Naive B cell (primary cell): Measurements from ENCODE around the gene ZCCHC9. TPM values are rescaled to one million over a fixed set of nuclear protein-coding genes. Genes with fewer than 3 reads are reported as not detected.
"Not testable (repeated sequence)": the region's sequence is repeated elsewhere in the genome, so short reads cannot be mapped to it uniquely, and the experiment has no call there.

Experiments
- ATAC-seq, 2 donors: fragments of 150-1000 bp; cut with Tn5 transposase; 2 replicates each; pipeline ENCODE4 v1.10.0; 2021; ENCODE audit warnings: low read depth in 2 of 2, mild to moderate bottlenecking in 2 of 2, moderate library complexity in 2 of 2
- DNase-seq: peaks from one replicate; pipeline ENCODE4 v3.0.0; 2022
- H3K27ac Mint-ChIP-seq, 6 donors: one replicate each; pipeline ENCODE4 v1.8.0; 2020 to 2022; ENCODE audit warnings: mild to moderate bottlenecking in 6 of 6, mixed read lengths in 6 of 6, moderate library complexity in 5 of 6, inconsistent platforms in 2 of 6
- H3K27me3 Mint-ChIP-seq, 3 donors: one replicate each; pipeline ENCODE4 v1.8.0; 2021 to 2022; ENCODE audit warnings: mixed read lengths in 3 of 3, mild to moderate bottlenecking in 1 of 3
- H3K36me3 Mint-ChIP-seq, 2 donors: one replicate each; pipeline ENCODE4 v1.8.0; 2020 to 2022; ENCODE audit warnings: mixed read lengths in 2 of 2, inconsistent platforms in 1 of 2, mild to moderate bottlenecking in 1 of 2
- H3K4me1 Mint-ChIP-seq, 3 donors: one replicate each; pipeline ENCODE4 v1.8.0; 2020 to 2022; ENCODE audit warnings: mixed read lengths in 3 of 3, inconsistent platforms in 1 of 3, mild to moderate bottlenecking in 1 of 3, moderate library complexity in 1 of 3
- H3K4me3 Mint-ChIP-seq, 8 donors: one replicate each; pipeline ENCODE4 v1.8.0; 2020 to 2022; ENCODE audit warnings: mild to moderate bottlenecking in 8 of 8, mixed read lengths in 8 of 8, moderate library complexity in 8 of 8, inconsistent platforms in 2 of 8
- H3K9me3 Mint-ChIP-seq, 7 donors: one replicate each; pipeline ENCODE4 v1.8.0; 2020 to 2022; ENCODE audit warnings: mixed read lengths in 7 of 7, mild to moderate bottlenecking in 5 of 7, inconsistent platforms in 2 of 7, moderate library complexity in 1 of 7
- polyA plus RNA-seq, 6 donors: library from polyadenylated mRNA; unstranded; fragments of 300-500 nt; fragmentation: Illumina TruSeq; gene quantifications; one replicate each; pipeline ENCODE4 v1.2.3, GENCODE V29; 2021; ENCODE audit warnings: low read depth in 6 of 6

Gene ZCCHC9, protein sequence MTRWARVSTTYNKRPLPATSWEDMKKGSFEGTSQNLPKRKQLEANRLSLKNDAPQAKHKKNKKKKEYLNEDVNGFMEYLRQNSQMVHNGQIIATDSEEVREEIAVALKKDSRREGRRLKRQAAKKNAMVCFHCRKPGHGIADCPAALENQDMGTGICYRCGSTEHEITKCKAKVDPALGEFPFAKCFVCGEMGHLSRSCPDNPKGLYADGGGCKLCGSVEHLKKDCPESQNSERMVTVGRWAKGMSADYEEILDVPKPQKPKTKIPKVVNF
- 10 to 100 TPM; 12.1 to 34.3 (median 17.5) TPM for polyA plus RNA-seq

DNA sequence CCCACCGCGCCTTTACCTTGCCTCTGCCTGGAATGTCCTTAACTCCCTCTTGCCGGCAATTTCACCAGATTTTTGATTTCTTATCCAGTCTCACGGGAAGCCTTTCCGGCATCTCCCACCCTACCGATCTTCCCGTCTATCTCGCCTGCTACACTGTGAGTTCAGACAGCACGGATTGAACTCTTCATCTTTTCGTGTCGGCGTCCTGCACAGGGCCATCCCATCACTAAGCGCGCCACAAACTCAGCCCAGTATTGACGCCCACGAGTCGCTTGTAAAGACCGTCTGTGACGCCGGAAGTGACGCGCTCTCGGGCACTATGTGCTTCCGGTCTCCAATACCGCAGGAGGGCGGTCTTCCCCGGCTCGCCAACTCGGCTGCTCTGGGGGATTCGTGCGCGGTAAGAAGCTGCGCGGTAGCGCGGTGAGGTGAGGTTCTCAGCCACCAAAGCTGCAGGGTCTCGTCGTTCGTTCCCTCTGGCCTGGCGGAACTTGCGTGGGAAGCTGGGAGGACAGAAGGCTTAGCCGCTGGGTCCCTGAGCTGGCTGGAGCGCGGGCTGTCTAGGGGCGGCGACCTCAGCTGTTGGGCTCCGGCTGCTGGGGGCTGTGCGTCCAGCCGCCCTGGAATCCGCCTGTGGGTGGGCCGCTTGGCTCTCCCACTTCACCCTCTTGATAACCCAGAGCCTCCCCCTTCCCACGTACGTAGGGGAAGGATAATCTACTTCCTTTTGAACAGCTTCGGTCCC lies at the start of gene ZCCHC9:
Gene ZCCHC9, plus strand, starts transcription at position 317 of the 745 bp plus-strand sequence. CDS start 3,171 bp downstream, outside the sequence.
- ATAC-seq = peak; percentile 94 to 95
- peak within 1 kb of the TSS; percentile 88 to 97 (median 96) for H3K27ac Mint-ChIP-seq

DNA sequence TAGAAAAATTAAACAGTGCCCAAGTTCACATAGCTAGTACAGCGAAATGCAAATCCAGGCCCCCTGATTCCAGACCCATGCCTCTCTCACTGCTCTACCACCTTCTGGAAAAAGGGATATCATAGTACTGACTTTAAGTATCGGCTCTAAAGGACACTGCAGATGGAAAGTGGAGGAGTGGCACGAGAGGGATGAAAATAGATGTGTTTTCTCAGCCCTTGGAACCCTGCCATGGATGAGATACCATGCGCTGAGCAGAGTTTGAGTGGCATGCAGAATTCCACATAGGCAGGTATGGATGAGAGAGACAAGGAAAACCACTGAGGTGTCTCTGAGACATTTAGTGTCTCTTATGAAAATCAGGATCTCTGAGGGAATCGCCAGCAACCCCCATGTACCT lies 49.5 kb upstream of the ZCCHC9 start:
- peaks cover 0 to 9% (median 0%) of the 10 kb centered on the region in 7 donors for H3K9me3 Mint-ChIP-seq
- ATAC-seq (no peak), DNase-seq (no peak)
- no peaks in the 10 kb centered on the region for H3K27me3 Mint-ChIP-seq
- peaks cover 0 to 4% (median 0%) of the 10 kb centered on the region in 3 donors for H3K4me1 Mint-ChIP-seq
- H3K36me3 Mint-ChIP-seq = peaks cover 12 to 16% of the 10 kb centered on the region in 2 donors
- no peak overlapping the region for H3K27ac Mint-ChIP-seq
- no peak overlapping the region for H3K4me3 Mint-ChIP-seq

More for the DNA sequence above, at the start of gene ZCCHC9:
- peak; percentile 90 for DNase-seq
- Mint-ChIP-seq H3K4me3 (peak within 1 kb of the TSS; percentile 90 to 99 (median 96)), H3K36me3 (peaks cover 4 to 8% of the 10 kb centered on the region in 2 donors), H3K4me1 (peaks cover 25 to 41% (median 36%) of the 10 kb centered on the region in 3 donors), H3K27me3 (no peaks in the 10 kb centered on the region), H3K9me3 (no peaks in the 10 kb centered on the region)

DNA sequence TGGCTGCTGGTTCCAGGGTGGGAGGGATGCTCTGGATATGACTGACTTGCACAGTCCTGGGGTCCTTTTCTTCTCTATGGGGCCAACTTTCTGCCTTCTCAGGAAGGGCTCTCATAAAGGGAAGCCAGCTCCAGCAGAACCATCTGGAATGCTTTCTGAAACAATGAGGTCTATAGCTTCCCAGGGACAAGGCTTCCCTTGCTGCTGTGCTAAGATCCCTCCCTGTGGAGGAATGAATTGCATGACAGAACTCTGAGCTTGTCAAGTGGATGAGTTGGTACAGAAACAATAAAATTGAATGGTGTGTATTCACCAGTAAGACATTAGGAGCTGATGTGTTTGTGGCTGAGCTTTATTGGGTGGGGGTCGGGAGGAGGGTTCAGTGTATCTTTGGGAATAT lies 48.5 kb upstream of the ZCCHC9 start:
- H3K36me3 Mint-ChIP-seq = peaks cover 12 to 16% of the 10 kb centered on the region in 2 donors
- peaks cover 0 to 9% (median 0%) of the 10 kb centered on the region in 7 donors for H3K9me3 Mint-ChIP-seq
- H3K27me3 Mint-ChIP-seq = no peaks in the 10 kb centered on the region
- H3K4me3 Mint-ChIP-seq = no peak overlapping the region
- DNase-seq (no peak), ATAC-seq (no peak)
- peaks cover 0 to 7% (median 0%) of the 10 kb centered on the region in 3 donors for H3K4me1 Mint-ChIP-seq
- H3K27ac Mint-ChIP-seq = no peak overlapping the region

DNA sequence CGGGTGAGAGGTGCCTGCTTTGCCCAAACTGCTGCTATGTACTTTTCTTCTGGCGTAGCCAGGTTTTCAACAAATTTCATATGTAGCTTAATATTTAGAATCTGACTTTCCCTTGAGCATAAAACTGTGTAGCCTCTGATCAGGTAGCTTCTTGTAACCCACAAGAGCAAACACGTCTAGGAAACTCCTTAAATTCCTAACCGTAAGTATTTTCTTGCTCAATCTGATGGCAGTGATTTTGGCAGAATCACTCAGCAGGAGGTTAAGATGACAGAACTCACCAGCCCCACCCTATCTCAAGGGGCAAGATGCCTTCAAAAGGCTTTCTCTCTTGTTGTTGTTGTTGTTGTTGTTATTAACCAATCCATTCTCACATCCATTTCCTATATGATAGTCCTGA lies 47.5 kb upstream of the ZCCHC9 start:
- Mint-ChIP-seq H3K4me3 (no peak overlapping the region), H3K4me1 (peaks cover 3 to 11% (median 5%) of the 10 kb centered on the region in 3 donors), H3K36me3 (peaks cover 12 to 16% of the 10 kb centered on the region in 2 donors)

DNA sequence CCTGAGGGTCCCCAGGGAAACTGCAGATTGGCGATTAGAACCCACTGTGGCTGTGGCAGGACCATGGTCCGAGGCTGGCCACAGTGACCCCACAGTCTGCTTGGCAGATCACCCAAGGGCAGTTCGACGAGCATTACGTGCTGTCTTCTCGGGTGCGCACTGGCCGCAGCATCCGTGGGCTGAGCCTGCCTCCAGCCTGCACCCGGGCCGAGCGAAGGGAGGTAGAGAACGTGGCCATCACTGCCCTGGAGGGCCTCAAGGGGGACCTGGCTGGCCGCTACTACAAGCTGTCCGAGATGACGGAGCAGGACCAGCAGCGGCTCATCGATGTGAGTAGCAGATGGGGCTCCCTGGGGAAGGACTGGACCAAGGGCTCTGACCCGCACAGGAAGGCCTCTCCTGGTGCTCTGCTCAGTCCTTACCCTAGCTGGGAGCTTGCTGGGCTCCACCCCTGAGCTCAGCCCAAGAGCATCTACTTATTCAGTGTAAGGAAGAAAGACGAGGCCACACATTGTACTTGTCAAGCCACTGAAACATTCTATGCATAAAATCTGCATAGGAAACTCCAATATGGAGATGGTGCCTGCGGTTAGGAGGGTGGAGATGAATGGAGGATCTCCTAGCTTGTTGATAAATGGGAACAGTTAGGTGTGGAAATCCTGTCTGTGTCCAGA lies 46.4 kb upstream of the ZCCHC9 start:
- H3K27ac Mint-ChIP-seq = no peak overlapping the region
- peaks cover 4 to 13% (median 5%) of the 10 kb centered on the region in 7 donors for H3K9me3 Mint-ChIP-seq
- no peaks in the 10 kb centered on the region for H3K27me3 Mint-ChIP-seq
- peaks cover 3 to 15% (median 9%) of the 10 kb centered on the region in 3 donors for H3K4me1 Mint-ChIP-seq
- DNase-seq (no peak), ATAC-seq (no peak)
- peaks cover 17 to 18% of the 10 kb centered on the region in 2 donors for H3K36me3 Mint-ChIP-seq
- H3K4me3 Mint-ChIP-seq = no peak overlapping the region

More for the DNA sequence above, 47.5 kb upstream of the ZCCHC9 start:
- no peaks in the 10 kb centered on the region for H3K27me3 Mint-ChIP-seq
- peak overlapping the region in 1 of 6 donors; percentile 56 for H3K27ac Mint-ChIP-seq
- no peak for DNase-seq
- no peak for ATAC-seq
- peaks cover 0 to 9% (median 0%) of the 10 kb centered on the region in 7 donors for H3K9me3 Mint-ChIP-seq

DNA sequence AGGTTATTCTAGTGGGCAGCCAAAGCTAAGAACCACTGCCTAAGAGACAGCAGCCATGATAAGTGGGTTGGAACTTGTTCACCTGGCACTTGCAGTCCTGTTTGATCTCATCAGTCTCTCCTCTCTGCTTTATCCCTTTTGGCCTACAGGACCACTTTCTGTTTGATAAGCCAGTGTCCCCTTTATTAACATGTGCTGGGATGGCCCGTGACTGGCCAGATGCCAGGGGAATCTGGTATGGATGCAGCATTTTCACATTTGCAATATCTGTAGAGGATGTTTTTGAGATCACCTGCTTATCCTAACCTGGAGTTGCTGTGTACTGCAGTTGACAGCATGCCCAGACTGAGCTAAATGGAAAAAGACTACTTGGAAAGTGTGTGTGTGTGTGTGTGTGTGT lies 44.6 kb upstream of the ZCCHC9 start:
- Mint-ChIP-seq H3K27me3 (no peaks in the 10 kb centered on the region), H3K27ac (no peak overlapping the region), H3K36me3 (peaks cover 20 to 34% of the 10 kb centered on the region in 2 donors), H3K9me3 (peaks cover 7 to 22% (median 17%) of the 10 kb centered on the region in 7 donors), H3K4me3 (no peak overlapping the region), H3K4me1 (peaks cover 5 to 22% (median 18%) of the 10 kb centered on the region in 3 donors)
- ATAC-seq = no peak
- no peak for DNase-seq

DNA sequence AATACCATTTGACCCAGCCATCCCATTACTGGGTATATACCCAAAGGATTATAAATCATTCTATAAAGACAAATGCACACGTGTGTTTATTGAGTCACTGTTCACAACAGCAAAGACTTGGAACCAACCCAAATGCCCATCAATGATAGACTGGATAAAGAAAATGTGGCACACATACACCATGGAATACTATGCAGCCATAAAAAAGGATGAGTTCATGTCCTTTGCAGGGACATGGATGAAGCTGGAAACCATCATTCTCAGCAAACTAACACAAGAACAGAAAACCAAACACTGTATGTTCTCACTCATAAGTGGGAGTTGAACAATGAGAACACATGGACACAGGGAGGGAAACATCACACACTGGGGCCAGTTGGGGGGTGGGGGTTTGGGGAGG lies 38.6 kb upstream of the ZCCHC9 start:
- H3K27me3 Mint-ChIP-seq = not testable (repeated sequence)
- H3K36me3 Mint-ChIP-seq = peaks cover 20 to 32% of the 10 kb centered on the region in 2 donors

DNA sequence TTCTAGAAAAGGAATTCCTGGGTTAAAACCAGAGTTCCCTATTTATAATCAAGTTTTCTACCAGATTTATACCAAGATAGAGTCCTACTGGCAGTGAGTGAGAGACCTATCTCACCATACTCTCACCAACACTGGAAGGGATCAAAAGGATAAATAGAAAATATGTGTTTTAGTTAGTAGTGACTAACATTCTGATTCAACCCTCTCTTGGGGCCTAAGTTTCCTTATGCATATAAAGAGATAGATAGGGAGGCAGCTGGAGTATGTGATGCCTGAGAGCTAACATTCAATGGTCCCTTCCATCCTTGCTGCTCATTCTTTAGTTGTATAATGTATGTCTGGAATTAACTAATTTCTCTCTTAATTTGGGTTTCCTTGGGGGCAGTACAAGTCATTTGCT lies 36.3 kb upstream of the ZCCHC9 start:
- no peak overlapping the region for H3K4me3 Mint-ChIP-seq
- DNase-seq (no peak), ATAC-seq (no peak)
- H3K4me1 Mint-ChIP-seq = peaks cover 12 to 28% (median 14%) of the 10 kb centered on the region in 3 donors
- peaks cover 8 to 41% (median 29%) of the 10 kb centered on the region in 7 donors for H3K9me3 Mint-ChIP-seq
- H3K27me3 Mint-ChIP-seq = no peaks in the 10 kb centered on the region
- H3K27ac Mint-ChIP-seq = no peak overlapping the region
- peaks cover 13 to 25% of the 10 kb centered on the region in 2 donors for H3K36me3 Mint-ChIP-seq

More for the DNA sequence above, 38.6 kb upstream of the ZCCHC9 start:
- Mint-ChIP-seq H3K27ac (peak overlapping the region in 1 of 6 donors; percentile 41), H3K9me3 (peaks cover 12 to 47% (median 34%) of the 10 kb centered on the region in 7 donors), H3K4me1 (peaks cover 5 to 19% (median 18%) of the 10 kb centered on the region in 3 donors)
- H3K4me3 Mint-ChIP-seq, DNase-seq, ATAC-seq: not testable (repeated sequence)

DNA sequence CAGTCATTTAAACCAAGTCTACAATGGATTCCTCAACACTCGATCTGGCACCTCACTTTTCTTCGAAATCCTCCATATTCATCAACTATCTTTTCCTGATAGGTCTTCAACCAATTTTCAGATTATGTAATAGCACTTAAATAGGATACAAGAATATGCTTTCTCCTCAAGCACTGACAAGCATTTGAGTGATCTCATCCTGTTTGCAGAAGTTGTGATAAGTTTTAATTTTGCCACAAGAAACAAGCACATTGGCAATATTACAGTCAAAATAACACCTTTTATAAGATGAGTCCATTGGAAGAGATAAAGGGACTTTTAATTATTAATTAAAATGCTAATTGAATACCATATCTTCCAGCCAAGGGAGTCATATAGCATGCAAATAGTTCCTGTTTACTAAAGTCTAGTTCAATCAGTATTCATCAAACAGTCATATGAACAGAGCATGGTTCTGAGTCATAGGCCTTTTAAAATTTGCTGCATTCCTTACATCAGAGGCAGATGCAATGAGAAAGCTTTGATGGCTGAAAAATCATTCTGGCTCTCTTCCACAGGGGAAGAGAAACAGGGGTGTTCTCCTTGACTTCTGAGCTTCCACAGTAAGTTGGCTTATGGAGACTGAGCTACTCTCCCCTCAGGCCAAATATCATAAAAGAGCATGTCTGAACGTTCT lies 32.7 kb upstream of the ZCCHC9 start:
- H3K36me3 Mint-ChIP-seq = peaks cover 31 to 35% of the 10 kb centered on the region in 2 donors
- H3K4me1 Mint-ChIP-seq = peaks cover 24 to 33% (median 27%) of the 10 kb centered on the region in 3 donors
- H3K27ac Mint-ChIP-seq = peak overlapping the region in 1 of 6 donors; percentile 75
- ATAC-seq = no peak
- peaks cover 8 to 39% (median 32%) of the 10 kb centered on the region in 7 donors for H3K9me3 Mint-ChIP-seq
- DNase-seq = no peak
- no peak overlapping the region for H3K4me3 Mint-ChIP-seq
- H3K27me3 Mint-ChIP-seq = no peaks in the 10 kb centered on the region

DNA sequence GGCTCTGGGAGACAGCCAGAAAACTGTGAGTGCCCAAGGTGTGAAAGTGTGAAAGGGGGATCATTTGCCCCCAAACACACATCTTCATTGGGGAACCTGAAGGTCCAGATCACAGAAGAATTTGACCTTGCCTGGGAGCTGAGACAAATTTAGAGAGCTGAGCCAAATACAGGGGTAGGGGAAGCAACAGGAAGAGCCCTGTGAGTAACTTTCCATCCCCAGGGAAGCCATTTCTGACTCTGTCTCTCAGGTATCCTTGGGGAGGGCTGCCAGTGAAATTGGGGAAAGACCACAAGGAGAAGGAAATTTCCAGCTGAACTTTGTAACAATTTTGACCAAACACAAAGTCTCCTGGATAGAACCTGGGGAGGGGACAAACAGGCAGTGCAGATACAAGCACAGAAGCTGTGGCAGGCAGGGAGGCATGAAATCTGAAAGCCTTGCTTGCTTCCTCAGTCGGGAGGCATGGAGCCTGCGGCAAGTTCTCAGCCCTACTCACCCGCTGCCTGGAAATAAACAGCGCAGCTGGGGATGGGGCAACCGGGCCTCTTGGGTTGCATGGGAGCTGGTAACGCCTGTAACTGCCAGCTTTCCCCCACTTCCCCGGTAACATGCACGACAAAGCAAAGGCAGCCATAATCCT lies 31.5 kb upstream of the ZCCHC9 start:
- Mint-ChIP-seq H3K36me3 (peaks cover 41 to 47% of the 10 kb centered on the region in 2 donors), H3K27me3 (no peaks in the 10 kb centered on the region)
- ATAC-seq = no peak

DNA sequence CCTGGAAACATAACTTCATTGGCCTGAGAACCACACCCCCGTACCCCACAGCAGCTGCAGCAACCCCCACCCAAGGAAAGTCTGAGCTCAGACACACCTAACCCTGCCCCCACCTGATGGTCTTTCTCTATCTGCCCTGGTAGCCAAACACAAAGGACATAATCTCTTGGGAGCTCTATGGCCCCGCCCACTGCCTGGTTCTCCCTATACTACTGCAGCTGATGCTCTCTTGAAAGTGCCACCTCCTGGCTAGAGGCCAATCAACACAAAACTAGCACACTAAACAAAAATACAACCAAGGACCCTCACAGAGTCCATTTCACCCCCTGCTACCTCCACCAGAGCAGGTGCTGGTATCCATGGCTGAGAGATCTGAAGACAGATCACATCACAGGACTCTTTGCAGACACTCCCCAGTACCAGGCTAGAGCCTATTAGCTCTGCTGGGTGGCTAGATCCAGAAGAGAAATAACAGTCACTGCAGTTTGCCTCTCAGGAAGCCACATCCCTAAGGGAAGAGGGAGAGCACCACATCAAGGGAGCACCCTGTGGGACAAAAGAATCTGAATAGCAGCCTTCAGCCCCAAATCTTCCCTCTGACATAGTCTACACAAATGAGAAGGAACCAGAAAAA lies 30.9 kb upstream of the ZCCHC9 start:
- H3K9me3 Mint-ChIP-seq = peaks cover 13 to 50% (median 42%) of the 10 kb centered on the region in 7 donors
- ATAC-seq, DNase-seq, H3K27me3 Mint-ChIP-seq: not testable (repeated sequence)
- peak overlapping the region in 1 of 8 donors; percentile 53 for H3K4me3 Mint-ChIP-seq
- peaks cover 35 to 54% of the 10 kb centered on the region in 2 donors for H3K36me3 Mint-ChIP-seq
- peaks cover 31 to 33% (median 31%) of the 10 kb centered on the region in 3 donors for H3K4me1 Mint-ChIP-seq
- H3K27ac Mint-ChIP-seq = peak overlapping the region in 3 of 6 donors; percentile 19 to 87 (median 28)

More for the DNA sequence above, 31.5 kb upstream of the ZCCHC9 start:
- DNase-seq = no peak
- H3K4me3 Mint-ChIP-seq = peak overlapping the region in 2 of 8 donors; percentile 53 to 75
- H3K27ac Mint-ChIP-seq = peak overlapping the region in 2 of 6 donors; percentile 20 to 25
- H3K9me3 Mint-ChIP-seq = peaks cover 13 to 43% (median 35%) of the 10 kb centered on the region in 7 donors
- H3K4me1 Mint-ChIP-seq = peaks cover 28 to 33% (median 31%) of the 10 kb centered on the region in 3 donors

DNA sequence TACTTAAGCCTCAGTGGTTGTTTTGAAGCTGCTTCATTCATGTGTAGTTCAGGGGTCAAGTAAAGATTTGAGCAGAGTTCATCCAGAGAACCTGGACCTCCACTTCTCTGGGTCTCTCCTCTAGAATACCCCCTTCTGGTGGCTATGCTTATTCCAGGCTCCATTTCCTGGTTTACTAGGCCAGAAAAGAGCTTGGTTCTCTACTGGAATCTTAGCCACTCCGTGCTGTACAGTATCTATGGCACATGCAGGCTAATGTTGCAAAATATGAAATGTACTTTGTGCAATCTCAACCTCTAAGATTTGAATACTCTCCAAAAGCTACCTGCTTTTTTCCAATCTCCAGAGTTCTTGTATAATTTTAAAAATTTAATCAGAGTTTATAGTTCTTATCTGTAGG lies 17.4 kb upstream of the ZCCHC9 start:
- no peak overlapping the region for H3K27ac Mint-ChIP-seq
- H3K27me3 Mint-ChIP-seq = no peaks in the 10 kb centered on the region
- peaks cover 7 to 17% (median 8%) of the 10 kb centered on the region in 3 donors for H3K4me1 Mint-ChIP-seq
- DNase-seq (no peak), ATAC-seq (no peak)
- H3K9me3 Mint-ChIP-seq = peaks cover 0 to 7% (median 0%) of the 10 kb centered on the region in 7 donors
- peaks cover 7 to 15% of the 10 kb centered on the region in 2 donors for H3K36me3 Mint-ChIP-seq
- peak overlapping the region in 1 of 8 donors; percentile 6 for H3K4me3 Mint-ChIP-seq
